ENCODE measurements around the gene PCMT1.
"Not testable (repeated sequence)": the region's sequence is repeated elsewhere in the genome, so short reads cannot be mapped to it uniquely, and the experiment has no call there.

PCMT1 gene

DNA sequence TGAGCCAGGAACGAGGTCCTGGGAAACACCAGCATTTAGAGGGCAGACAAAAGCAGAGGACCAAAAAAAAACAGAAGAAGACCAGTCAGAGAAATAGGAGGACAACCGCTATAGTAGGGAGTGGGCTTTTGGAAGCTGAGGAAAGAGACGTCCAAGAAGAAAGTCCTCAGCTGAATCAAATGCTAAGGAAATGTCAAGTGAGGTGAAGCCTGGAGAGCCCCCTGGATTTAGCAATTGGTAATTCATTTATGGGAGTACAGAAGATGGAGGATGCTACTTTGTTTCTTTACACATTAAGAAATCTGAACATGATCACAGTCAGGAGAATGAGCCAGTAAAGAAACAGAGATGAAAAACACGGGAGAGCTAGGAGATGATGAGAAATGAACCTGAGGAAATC is 73.5 kb downstream of the PCMT1 start:
- no peak for DNase-seq

DNA sequence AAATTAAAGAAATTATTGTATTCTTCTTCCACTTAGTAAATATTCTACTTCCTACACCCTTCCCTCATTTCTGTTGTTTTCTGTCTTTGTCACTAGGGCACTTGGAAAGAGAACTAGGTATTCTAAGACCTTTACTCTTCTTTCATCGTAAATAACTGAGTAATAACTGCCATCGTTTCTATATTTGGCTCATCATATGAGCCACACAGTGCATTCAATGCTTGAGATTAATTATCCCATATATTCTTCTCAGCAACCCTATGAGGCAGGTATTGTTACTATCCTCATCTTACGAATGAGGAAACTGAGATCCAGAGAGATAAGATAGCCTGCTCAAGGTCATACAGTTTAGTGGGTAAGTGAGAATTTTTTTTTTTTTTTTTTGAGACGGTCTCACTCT is 75.8 kb downstream of the PCMT1 start:
- DNase-seq: no peak

DNA sequence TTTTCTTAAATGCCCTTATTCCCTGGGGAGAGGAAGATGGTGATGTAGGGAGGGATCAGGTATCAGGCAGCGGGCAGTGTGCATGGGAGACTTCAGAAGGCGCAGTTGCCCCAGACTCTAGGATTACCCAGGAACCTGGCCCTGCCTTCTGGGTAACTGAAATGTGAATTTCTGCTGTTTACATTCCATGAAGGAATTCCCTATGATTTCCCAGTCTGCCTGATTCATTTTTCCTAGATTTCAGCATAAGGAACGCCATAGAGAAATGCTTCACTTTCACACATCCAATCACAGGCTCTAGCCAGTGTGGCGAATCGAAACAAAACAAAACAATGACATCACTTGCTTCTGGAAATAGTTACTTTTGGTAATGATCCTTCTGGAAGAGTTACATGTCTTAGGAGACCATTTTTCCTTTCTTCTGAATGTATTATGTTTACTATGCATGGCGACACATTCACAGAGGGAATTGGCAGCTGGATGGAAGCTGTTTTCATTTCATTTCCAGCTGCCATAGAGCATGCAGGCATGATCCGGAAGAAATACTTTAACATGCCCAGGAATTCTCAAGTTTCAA is 81.3 kb downstream of the PCMT1 start:
- no peak for DNase-seq

DNA sequence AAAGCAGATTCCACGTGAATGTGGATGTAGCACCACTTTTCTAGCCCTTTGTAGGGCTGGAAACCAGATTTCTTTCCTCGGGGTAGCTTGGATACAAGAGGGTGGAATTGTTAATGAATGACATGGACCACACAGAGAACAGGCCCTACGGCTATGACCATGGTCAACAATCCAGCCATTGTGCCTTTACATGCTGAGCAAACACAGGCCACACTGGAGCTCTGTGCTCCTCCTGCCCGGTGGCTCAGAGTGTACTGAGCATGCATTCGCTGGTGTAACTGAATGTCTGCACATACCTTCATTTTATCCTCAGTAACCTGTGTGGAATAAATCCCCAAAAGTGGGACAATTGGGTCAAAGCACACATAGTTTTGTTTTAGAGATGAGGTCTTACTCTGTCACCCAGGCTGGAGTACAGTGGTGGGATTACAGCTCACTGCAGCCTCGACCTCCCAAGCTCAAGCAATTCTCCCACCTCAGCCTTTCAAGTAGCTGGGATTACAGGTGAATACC is 81.8 kb downstream of the PCMT1 start:
- DNase-seq: no peak

DNA sequence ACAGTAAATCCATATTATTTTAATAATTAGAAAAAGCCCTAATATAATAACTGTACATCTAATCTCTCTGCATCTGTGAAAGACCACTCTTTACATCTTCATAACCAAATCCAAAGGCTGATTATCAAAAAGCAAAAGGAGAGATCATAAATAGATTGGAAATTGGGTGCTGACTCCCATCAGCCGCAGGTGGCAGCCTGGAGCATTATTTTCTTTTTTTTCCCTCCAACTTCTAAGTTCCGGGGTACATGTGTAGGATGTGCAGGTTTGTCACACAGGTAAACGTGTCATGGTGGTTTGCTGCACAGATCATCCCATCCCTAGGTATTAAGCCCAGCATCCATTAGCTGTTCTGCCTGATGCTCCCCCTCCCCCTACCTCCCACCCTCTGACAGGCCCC is 84.1 kb downstream of the PCMT1 start:
- no peak for DNase-seq

DNA sequence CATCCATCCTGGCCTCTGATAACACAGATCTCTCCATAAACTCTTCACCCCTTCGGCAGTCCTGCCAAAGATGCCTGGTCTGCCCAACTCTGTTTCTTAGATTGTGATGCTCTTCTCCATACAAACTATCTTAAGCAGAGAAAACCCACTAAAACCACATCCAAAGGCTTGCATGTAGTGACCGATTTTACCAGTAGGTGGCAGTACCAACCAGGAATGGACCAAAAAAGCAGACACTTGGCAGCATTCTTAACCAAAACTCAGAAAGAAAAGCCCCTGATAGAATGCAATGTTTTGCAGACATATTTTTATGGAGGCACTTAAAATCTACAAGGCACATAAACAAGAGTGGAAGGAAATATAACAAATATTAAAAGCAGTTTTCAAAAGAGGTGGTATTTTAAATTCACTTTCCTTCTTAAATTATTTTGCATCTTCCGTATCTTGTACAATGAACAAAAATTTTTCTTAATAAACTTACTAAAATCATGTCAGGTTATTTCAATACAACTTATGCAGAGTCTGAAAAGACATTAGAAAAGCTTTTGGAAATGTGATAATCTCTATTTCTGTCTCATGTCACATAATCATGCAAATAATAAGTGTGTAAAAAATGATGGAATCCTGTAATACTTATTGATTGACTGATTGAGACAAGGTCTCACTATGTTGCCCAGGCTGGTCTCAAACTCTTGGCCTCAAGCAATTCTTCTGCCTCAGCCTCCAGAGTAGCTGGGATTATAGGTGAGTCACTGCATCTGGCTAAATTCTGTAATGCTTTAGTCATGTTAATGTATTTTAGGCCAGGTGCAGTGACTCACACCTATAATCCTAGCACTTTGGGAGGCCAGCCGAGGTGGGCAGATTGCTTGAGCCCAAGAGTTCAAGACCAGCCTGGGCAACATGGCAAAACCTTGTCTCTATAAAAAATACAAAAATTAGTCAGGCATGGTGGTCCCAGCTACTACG is 85.3 kb downstream of the PCMT1 start:
- DNase-seq: peak; percentile 75

DNA sequence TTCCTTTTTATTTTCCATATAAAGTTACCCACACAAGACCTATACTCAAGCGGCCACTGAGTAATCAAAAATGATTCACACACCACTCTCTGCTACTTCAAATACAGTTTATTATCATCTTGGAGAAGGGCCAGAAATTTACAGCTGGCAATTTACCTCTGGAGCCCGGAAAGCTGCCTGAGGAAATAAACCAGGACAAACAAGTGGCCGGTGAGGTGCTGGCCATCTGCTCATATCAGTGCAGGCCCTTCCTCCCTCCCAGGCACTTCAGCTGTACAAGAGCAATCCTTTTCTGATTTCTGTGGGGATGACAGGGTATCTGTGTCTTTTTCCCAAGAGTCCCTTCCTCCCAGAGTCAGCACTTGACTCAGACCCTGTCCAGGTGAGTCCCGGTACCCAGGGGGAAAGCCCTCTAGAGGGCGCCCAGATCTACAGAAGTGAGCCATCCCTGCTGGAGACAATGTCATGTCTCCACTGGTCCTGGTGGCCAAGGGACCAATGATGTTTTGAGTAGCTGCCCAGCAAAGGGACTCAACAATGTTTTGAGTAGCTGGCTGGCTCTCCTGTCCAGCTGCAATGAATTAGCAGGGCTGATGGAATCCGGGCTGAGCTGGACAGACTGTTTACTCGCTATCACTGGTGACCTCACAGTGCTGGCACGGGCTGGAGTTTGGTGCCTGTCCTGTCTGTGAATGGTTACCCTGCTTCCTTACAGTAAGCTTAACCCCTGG is 91.0 kb downstream of the PCMT1 start:
- DNase-seq: no peak

DNA sequence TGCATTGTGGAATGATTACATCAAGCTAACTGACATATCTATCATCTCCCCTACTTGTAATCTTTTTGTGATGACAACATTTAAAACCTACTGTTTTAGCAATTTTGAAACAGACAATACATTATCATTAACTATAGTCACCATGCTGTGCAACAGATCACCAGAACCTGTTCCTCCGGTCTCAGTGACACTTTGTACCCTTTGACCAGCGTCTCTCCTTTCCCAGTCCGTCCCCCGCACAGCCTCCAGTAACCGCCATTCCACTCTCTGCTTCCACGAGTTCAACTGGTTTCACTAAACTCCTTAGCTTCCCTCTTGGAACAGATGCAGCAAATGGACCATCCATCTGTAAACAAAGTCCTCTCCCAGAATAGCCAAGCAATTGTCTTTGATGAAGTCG is 92.8 kb downstream of the PCMT1 start:
- DNase-seq: no peak

DNA sequence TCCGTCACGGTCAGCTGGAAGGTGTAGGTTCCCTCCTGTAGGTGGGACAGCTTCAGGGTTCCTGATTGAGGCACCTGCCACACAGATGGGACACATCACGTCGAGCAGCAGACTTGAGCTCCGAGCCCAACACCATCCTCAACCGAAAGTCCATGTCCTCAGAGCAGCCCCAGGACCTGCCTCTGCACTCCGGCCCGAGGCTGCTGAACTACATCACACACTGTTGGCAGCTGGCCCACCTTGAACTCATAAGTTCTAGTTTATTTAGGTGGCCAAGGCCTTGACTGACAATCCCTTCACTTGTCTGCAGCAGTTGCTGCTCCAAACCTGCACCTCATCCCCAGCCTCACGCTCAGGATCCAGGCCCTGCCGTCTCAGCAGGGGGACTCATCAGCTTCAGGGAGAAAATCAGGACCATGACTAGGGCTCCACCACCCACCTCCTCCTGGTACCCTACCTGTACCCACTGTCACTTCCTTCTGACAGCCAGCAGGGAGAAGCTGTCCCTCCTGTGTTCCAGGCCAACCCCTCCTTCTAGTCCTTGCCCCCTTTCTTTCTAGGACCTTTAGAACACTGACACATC is 93.6 kb downstream of the PCMT1 start:
- no peak for DNase-seq

DNA sequence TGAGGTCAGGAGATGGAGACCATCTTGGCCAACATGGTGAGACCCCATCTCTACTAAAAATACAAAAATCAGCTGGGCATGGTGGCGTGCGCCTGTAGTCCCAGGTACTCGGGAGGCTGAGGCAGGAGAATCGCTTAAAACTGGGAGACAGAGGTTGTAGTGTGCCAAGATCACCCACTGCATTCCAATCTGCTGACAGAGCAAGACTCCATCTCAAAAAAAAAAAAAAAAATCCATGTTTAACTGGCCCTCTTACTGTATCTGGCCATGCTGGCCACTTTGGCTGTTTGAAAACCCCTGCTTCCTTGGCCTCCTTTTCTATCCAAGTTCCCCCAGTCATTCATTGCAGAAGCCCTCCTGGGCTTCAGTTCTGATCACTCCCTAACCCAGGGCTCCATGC is 94.5 kb downstream of the PCMT1 start:
- not testable (repeated sequence) for DNase-seq

DNA sequence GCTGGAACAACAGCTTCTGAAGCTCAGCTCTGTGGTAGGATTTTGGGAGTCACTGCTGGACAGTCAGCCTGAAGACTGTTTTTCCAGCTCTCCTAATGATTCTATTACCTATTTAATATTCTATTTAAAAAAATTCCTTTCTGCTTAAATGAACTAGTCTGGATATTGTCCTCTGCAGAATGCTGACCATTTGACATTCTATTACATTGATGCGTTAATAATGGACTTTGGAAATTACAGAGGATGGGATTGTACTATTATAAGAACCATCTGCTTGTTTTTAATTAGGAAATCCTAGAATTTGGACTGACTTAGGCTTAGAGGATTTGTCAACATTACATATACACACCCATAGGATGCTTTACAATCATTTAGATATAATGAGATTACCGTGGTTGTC is 94.9 kb downstream of the PCMT1 start:
- DNase-seq: no peak

DNA sequence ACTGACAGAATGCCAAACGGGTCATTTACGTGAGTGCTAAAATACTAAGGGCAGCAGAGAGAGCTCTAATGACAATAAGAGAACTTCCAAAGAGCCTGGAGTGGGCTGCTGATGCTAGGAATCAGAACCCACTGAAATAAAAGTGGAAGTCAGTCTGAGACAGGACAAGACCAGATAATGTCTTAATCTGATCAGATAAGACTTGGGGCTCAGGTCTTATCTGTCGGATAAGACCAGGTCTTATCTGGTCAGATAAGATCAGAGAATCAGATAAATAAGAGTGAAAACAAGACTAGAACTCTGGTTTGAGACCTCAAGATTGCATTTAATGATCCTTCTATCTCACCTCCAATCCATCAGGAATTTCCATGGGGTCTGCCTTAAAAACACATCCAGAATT is 96.0 kb downstream of the PCMT1 start:
- DNase-seq: no peak

DNA sequence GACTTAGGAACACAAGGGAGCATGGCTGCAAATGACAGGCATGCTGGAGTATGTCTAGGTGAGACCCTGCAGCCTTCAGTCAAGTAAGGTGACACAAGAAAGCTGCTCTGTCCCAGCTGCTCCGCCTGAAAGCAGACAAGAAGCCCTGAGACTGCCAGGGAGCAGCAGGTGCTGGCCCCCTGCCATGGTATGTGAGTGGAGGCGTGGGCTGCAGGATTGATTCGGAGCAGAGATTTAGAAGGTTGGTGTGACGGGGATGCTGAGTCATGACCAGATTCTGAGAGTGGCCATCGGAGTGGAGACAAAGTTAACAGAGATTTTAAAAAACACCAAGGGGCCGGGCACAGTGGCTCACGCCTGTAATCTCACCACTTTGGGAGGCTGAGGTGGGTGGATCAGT is 96.8 kb downstream of the PCMT1 start:
- no peak for DNase-seq

DNA sequence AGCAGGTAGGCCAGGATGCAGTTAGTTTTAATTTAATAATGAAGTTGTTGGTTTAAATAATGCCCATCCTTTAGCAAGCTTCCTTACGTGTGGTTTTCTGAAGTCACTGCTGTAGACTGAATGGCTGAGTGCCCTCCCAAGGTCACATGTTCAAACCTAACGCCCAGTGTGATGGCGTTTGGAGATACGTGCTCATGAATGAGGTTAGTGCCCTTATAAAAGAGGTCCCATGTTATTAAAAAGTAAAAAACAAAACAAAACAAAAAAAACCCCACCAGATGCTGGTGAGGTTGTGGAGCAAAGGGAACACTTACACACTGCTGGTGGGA is 98.4 kb downstream of the PCMT1 start:
- DNase-seq: no peak

DNA sequence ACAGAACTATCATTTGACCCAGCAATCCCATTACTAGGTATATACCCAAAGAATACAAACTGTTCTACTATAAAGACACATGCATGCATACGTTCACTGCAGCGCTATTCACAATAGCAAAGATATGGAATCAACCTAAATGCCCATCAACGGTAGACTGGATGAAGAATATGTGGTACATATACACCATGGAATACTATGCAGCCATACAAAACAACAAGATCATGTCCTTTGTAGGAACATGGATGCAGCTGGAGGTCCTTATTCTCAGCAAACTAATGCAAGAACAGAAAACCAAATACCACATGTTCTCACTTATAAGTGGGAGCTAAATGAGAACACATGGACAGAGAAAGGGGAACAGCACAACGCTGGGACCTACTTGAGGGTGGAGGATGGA is 98.8 kb downstream of the PCMT1 start:
- DNase-seq: not testable (repeated sequence)

DNA sequence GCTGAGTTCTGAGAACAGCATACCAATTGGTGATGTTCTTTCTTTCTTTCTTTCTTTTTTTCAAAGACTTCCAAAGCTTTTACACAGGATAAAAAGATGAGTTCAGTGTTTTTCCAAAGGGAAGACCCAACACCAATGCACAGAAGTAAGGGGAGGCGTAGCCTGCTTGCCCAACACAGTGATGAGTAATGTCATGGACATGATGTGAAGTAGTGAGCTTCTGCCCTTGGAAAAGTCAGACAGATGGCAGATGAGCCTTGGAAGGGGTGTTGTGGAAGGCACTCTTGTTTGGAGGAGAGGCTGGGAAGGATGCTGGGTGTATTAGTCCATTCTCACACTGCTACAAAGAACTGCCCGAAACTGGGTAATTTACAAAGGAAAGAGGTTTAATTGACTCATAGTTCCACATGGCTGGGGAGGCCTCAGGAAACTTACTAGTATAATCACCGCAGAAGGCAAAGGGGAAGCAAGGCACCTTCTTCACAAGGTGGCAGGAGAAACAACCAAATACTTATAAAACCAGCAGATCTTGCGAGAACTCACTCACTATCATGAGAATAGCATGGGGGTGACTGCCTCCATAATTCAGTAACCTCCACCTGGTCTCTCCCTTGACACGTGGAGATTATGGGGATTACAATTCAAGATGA is 102.0 kb downstream of the PCMT1 start:
- DNase-seq: no peak

DNA sequence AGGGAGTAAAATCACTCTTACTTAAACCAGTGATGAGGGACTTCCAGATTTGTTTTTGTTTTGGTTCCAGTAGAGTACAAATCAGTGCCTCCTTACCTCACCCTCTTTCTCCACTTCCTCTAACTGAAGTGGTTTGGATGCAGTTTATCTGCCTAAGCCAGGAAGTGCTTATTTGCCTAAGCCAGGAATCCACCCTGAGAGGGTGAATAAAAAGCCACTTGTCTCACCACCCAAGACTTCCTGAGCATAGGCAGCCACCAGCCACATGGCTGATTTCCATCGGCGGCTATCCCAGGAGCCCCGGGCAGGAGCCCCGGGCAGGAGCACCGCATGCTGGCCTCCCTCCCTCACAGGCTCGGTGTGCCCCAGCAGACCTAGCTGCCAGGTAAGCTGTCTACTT is 102.6 kb downstream of the PCMT1 start:
- no peak for DNase-seq

DNA sequence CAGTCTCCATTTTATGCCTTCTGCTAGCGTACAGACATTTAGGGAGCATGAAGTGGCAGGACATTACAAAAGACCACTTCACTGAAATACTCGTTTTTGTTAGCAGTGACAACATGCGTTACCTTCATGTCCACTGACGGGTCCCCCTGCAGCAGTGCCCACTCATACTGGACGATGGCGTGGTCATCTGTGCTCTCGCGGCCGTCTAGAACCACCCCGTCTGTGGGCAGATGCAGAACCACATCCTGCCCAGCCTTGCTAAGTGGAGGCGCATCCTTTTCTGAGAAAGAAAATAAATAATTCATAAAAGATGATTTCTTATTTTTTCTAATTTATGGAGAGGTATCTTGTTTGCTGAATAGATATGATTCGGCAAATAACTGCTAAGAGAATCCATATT is 103.3 kb downstream of the PCMT1 start:
- no peak for DNase-seq

DNA sequence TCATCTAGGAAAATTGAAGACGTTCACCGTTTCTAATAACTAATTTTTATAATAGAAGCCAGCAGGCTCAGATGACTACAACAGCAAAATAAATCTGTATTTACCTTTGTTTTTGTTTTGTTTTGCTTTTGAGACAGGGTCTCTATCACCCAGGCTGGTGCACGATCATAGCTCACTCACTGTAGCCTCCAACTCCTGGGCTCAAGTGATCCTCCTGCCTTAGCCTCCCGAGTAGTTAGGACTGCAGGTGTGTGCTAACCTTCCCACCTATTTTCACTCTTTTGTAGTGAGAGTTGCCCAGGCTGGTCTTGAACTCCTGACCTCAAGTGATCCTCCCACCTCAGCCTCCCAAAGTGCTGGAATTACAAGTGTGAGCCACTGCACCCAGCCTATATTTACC is 104.5 kb downstream of the PCMT1 start:
- not testable (repeated sequence) for DNase-seq

DNA sequence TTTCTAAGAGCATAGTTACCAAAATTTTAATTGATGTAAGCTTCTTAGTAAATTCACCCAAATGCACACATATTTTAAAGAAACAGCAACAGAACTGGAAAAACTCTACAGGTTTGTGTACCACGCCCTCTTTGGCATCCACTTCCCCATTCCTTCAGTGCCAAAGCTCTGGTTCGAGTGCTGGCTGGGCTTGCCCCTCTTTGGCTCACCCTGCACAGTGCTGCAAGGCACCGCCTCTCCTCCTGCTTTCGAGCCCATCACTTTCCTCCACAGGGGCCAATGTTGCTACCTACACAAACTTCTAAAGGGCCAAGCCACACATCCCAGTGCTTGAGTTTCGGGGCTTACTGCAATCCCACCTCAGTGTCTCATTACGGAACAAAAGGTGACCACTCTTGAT is 105.0 kb downstream of the PCMT1 start:
- DNase-seq: no peak

DNA sequence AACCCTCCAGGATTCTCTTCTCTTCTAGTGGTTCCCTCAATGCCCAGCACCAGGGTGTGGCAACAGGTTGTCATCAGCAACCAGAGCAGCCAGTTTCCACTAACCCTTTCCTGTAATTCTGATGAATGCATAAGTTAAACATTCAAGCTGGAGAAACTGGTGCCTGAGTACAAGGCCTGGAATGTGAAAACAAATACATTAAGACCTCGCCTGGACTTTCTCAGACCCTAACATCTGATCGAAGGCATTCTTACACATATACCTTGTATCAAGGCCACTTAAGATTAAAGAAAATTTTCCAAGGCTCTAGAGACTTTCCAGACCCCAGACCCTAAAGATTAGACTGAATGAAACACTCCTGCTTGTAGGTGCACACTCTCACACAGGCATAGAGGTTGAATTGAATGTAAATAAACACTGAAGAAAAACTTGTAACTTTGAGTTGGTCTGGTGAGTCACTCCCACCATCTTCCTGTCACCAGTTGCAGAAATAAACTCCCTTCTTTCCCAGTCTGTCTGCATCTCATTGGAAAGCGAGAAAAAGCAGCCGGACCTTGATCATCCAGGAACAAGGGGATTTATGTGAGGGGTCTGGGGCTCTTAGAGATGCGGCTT is 105.6 kb downstream of the PCMT1 start:
- no peak for DNase-seq

DNA sequence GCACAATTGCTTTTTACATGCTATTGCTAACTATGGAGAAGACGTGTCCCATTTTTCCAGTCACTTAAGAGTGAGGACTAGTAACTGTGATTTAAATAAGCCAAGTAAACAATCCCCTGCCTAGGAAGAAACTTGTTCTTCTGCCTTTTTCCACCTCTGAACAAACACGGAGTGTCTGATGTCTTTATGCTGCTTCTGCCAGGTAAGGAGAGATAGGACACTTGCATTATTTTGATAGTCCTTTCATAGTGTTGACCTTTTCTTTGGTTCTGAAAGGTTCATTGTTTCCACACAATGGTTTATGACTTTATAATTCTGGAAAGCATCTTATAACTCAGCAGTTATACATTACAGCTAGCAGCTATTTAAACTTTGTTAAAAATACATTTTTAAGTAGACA is 106.2 kb downstream of the PCMT1 start:
- DNase-seq: no peak

All from KG1 (cell line).